Mucosa of rectum (tissue), 2 donors: ENCODE data around the gene PCDH1.
"Not testable (repeated sequence)": the region's sequence is repeated elsewhere in the genome, so short reads cannot be mapped to it uniquely, and the experiment has no call there.

Experiments used
- H3K27ac ChIP-seq, 2 donors: one replicate each; pipeline ENCODE4 v1.7.0; 2013; ENCODE audit warnings: inconsistent platforms in 2 of 2, low read depth in 2 of 2, low read length in 2 of 2
- H3K27me3 ChIP-seq, 2 donors: one replicate each; pipeline ENCODE4 v1.7.0; 2013; ENCODE audit warnings: low read length in 2 of 2; ENCODE audit not compliant: control insufficient read depth in 2 of 2, insufficient read depth in 2 of 2
- H3K36me3 ChIP-seq, 2 donors: one replicate each; pipeline ENCODE4 v1.7.0; 2013; ENCODE audit warnings: low read length in 2 of 2; ENCODE audit not compliant: control insufficient read depth in 2 of 2, insufficient read depth in 2 of 2
- H3K4me1 ChIP-seq, 2 donors: one replicate each; pipeline ENCODE4 v1.7.0; 2013; ENCODE audit warnings: low read length in 2 of 2, mild to moderate bottlenecking in 1 of 2; ENCODE audit not compliant: control insufficient read depth in 2 of 2, insufficient read depth in 2 of 2
- H3K4me3 ChIP-seq, 2 donors: one replicate each; pipeline ENCODE4 v1.7.0; 2013; ENCODE audit warnings: low read length in 2 of 2
- H3K9ac ChIP-seq, 2 donors: one replicate each; pipeline ENCODE4 v1.7.0; 2013; ENCODE audit warnings: low read length in 2 of 2, low read depth in 1 of 2, mild to moderate bottlenecking in 1 of 2
- H3K9me3 ChIP-seq, 2 donors: one replicate each; pipeline ENCODE4 v1.7.0; 2013; ENCODE audit warnings: low read length in 2 of 2; ENCODE audit not compliant: control insufficient read depth in 2 of 2
- donor health status: healthy.
- donor health status: Normal muscosa, but diverticular disease.

PCDH1 gene

DNA sequence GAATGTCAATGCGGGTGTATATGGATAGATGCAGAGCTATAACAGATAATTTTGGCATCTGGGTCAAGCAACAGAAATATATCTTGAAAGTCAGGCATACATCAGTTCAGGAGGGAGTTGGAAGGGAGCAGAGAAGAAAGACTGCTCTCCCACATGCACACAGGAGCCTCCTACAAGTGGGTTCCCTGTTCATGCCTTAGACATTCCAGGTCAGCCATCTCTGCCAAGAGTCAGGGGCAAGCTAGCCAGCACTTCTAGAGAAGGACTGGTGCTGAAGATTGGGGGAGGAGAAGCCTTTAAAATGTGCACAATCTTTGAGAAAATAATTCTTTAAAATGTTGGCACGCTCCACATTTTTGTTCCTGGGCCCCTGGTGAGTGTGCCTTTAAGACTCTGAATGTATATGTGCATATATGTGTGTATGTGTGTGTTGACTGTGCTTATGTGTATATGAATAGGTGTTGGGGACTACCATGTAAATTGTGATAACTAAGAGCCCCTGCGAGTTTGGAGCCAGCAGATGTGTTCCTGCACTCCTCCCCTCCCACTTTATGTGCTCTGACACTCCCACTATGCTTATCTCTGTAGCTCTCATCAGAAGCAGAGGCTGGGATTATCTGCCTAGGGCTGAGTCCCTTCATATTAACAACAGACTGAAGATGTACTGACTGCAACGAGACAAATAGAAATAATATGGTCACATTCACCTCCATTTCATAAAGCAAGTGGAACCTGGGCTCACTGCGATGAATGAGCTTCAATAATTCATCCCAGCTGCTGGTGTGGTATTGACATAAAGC lies 24.0 kb upstream of the PCDH1 start:
- Histone ChIP-seq H3K27me3 (no peaks in the 10 kb centered on the region), H3K9me3 (no peaks in the 10 kb centered on the region), H3K27ac (no peak overlapping the region), H3K9ac (no peak overlapping the region), H3K4me3 (no peak overlapping the region), H3K36me3 (no peaks in the 10 kb centered on the region), H3K4me1 (no peaks in the 10 kb centered on the region)

DNA sequence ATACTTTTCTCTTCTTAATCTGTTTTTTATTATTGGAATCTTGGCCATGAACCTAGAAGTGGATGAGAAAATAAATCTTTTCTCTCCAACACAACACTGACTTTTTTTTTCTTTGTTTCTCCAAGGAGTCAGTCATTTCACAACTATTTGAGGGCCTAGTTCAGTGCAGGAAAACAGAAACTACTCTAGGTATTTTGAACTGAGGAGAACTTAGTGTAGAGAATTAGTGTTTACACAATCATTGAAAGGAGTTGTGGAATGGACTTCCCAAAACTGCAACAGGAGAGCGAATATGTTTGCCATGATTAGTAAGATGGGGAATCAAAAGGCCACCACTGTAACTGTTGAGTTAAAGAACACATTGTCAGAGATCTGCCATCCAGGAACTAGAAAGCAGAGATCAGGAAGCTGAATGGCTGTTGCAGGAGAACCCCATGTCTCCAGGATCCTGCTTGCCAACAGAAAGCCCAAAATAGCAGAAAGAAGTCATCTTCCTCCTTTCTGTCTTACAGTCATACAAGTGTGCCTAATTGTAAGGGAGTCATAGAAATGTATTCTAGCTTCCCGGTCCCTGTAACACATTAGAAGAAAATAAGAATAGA lies 20.3 kb upstream of the PCDH1 start:
- no peak overlapping the region for H3K27ac ChIP-seq
- no peaks in the 10 kb centered on the region for H3K4me1 ChIP-seq
- H3K36me3 ChIP-seq: no peaks in the 10 kb centered on the region
- H3K27me3 ChIP-seq: no peaks in the 10 kb centered on the region
- H3K9me3 ChIP-seq: no peaks in the 10 kb centered on the region
- H3K4me3 ChIP-seq: no peak overlapping the region
- no peak overlapping the region for H3K9ac ChIP-seq

DNA sequence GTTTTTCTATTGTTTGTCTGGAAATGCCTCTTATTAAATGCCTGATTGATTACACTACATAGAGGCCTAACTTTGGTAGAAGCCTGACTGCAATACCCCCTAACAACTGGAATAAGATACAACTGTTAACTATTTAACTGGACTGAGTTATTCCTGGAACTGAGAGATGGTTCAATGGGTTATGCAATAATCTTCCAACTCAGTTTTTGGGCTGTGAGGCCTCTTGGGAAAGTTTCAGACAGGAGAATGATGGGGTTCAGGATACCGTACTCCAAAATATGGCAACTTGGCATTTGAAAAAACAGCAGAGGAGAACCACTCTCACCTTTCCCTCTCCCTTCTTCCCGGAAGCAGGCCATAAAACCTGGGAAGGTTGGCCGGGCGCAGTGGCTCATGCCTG lies 19.2 kb upstream of the PCDH1 start:
- H3K9ac ChIP-seq: no peak overlapping the region
- no peaks in the 10 kb centered on the region for H3K36me3 ChIP-seq
- no peaks in the 10 kb centered on the region for H3K27me3 ChIP-seq
- no peaks in the 10 kb centered on the region for H3K9me3 ChIP-seq
- H3K4me1 ChIP-seq: no peaks in the 10 kb centered on the region
- H3K4me3 ChIP-seq: no peak overlapping the region
- no peak overlapping the region for H3K27ac ChIP-seq

DNA sequence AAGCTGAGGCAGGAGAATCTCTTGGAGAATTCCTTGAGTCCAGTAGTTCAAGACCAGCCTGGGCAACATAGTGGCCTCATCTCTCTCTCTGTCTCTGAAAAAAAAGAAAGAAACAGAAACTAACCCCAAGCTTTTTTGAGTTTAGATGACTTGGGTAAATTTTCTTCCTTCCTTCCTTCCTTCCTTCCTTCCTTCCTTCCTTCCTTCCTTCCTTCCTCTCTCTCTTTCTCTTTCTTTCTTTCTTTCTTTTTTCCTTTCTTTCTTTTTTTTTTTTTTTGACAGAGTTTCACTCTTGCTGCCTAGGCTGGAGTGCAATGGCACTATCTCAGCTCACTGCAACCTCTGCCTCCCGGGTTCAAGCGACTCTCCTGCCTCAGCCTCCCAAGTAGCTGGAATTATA lies 12.2 kb upstream of the PCDH1 start:
- H3K4me1 ChIP-seq: not testable (repeated sequence)

DNA sequence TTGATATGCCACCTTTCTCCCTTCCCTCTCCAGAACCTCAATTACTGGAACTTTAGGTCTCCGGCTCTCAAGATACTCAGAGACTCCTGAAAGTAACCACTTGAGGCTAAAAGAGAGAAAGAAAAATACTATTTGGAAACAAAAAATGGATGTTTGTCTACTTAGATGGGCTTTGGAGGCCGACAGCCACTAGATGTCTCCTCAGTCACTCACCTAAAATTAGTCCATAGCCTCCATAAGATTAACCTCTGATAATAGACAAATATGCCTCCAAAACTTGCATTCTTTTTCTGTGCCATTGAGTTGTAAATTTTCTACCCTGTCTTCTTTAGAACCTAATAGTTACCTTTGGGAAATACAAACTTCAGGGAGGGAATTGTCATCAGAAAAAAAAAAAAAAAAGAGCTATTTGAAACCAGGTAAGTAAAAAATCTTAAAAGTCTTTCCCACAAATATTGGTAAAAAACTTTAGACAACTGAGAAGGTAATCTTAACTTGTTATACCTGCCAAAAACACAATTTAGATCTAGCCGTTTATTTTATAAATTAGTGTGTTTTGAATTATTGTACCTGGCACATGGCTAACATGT lies 11.2 kb upstream of the PCDH1 start:
- peaks cover 0 to 5% of the 10 kb centered on the region in 2 donors for H3K27me3 ChIP-seq
- H3K9ac ChIP-seq: no peak overlapping the region
- no peaks in the 10 kb centered on the region for H3K36me3 ChIP-seq
- no peak overlapping the region for H3K4me3 ChIP-seq
- no peak overlapping the region for H3K27ac ChIP-seq
- no peaks in the 10 kb centered on the region for H3K4me1 ChIP-seq
- H3K9me3 ChIP-seq: no peaks in the 10 kb centered on the region

More for the DNA sequence above, 12.2 kb upstream of the PCDH1 start:
- H3K27me3 ChIP-seq, H3K36me3 ChIP-seq, H3K9me3 ChIP-seq, H3K27ac ChIP-seq, H3K9ac ChIP-seq, H3K4me3 ChIP-seq: not testable (repeated sequence)

GRCh38 chr5:141883892-141884318 lies 5.7 kb upstream of the PCDH1 start:
- peaks cover 4 to 7% of the 10 kb centered on the region in 2 donors for H3K4me1 ChIP-seq
- H3K9ac ChIP-seq: no peak overlapping the region

GRCh38 chr5:141883184-141883891 lies 5.1 kb upstream of the PCDH1 start:
- Histone ChIP-seq H3K36me3 (no peaks in the 10 kb centered on the region), H3K4me1 (peaks cover 9 to 12% of the 10 kb centered on the region in 2 donors), H3K9ac (no peak overlapping the region), H3K4me3 (no peak overlapping the region), H3K27me3 (peaks cover 14 to 15% of the 10 kb centered on the region in 2 donors), H3K27ac (no peak overlapping the region), H3K9me3 (no peaks in the 10 kb centered on the region)

More at GRCh38 chr5:141883892-141884318, 5.7 kb upstream of the PCDH1 start:
- Histone ChIP-seq H3K27me3 (peaks cover 14 to 15% of the 10 kb centered on the region in 2 donors), H3K27ac (no peak overlapping the region), H3K36me3 (no peaks in the 10 kb centered on the region), H3K4me3 (no peak overlapping the region), H3K9me3 (no peaks in the 10 kb centered on the region)

GRCh38 chr5:141882594-141883183 lies 4.5 kb upstream of the PCDH1 start:
- Histone ChIP-seq H3K9me3 (no peaks in the 10 kb centered on the region), H3K27ac (peak overlapping the region in 1 of 2 donors; percentile 48), H3K36me3 (no peaks in the 10 kb centered on the region), H3K4me1 (peaks cover 9 to 12% of the 10 kb centered on the region in 2 donors), H3K4me3 (peak overlapping the region; percentile 26 to 37), H3K27me3 (peaks cover 14 to 17% of the 10 kb centered on the region in 2 donors), H3K9ac (no peak overlapping the region)

- Histone ChIP-seq H3K4me3 (no peak overlapping the region), H3K9ac (no peak overlapping the region), H3K9me3 (no peaks in the 10 kb centered on the region), H3K27ac (peak overlapping the region in 1 of 2 donors; percentile 48), H3K27me3 (peaks cover 20 to 22% of the 10 kb centered on the region in 2 donors), H3K4me1 (peaks cover 11 to 12% of the 10 kb centered on the region in 2 donors), H3K36me3 (no peaks in the 10 kb centered on the region)
Observed at GRCh38 chr5:141881886-141882285, 3.7 kb upstream of the PCDH1 start.
